ENCODE results near the gene PSD4.

Gene PSD4

DNA sequence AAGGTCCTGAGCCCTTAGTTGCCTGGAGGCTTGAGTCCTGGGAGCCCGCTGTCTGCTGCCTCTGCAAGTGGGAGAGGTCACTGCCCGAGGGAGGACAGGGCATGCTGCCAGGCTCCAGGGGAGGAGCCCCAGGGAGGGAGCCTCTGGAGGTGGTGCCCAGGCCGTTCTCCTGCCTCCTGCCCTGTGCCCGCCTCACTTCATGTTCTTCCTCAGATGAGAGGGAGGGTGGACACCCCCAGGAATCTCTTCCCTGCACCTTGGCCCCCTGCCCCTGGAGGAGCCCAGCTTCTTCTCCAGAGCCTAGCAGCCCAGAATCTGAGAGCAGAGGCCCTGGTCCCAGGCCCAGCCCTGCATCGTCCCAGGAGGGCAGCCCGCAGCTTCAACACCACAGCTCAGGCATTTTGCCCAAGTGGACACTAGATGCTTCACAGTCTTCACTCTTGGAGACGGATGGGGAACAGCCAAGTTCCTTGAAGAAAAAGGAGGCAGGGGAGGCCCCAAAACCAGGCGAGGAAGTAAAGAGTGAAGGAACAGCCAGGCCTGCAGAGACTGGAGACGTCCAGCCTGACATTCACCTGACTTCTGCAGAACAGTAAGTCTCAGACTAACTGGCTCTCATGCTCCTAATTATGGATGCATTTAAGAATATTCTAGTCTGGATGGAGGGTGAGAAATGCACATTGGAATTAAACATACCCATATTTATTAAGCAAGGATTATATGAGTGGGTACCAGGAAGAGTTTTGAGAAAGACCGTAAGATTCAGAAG lies 12.1 kb downstream of the PSD4 start:
- DNase-seq = no peak

- DNase-seq = no peak
These were observed 12.6 kb downstream of the PSD4 start for GRCh38 chr2:113186433-113186796.

GRCh38 chr2:113187771-113188170 lies 14.0 kb downstream of the PSD4 start:
- no peak for DNase-seq

DNA sequence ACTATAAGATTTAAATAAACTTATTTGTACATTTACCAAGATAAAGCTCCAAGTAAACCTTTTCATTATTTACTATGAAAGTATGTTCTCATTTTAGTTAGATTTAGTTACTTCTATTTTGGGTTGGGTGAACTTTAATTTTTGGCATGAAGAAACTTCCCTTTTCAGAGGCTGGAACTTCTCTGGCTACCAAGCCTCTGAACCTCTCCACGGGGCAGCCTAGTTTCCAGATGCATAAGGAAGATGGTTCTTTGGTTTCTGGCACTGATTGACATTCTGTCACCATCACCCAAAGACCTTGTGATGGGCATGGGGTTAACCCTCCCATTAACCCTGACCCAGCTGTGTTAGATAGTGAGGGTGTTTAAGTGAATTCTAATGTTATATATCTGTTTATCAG lies 17.1 kb downstream of the PSD4 start:
- DNase-seq = no peak

DNA sequence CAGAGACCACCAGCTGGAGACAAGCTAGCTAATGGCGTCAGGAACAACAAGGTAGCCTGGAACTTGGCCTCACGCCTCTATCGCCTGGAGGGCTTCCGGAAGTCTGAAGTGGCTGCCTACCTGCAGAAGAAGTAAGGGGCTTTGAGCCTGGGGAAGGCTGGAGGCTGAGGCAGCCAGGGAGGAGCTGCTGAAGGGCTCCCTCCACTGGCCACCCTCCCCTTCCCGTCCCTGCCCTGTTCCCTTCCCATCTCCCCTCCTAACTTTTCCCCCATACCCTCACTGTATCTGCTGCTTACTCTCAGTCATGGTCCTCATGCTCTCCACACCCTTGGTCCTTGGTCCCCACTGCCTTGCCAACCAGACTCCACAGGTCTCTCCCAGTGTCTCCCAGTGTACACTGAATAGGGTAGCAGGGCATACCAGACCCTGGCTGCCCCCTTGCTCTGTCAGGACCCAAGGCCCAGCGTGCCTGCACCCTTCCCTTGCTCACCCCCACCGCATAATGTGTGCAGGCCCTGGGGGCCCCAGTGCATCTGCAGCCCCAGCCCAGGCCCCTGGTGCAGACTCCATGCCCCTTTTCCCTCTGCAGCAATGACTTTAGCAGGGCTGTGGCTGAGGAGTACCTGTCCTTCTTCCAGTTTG lies 18.8 kb downstream of the PSD4 start:
- DNase-seq = no peak

GRCh38 chr2:113195923-113196501 lies 22.2 kb downstream of the PSD4 start:
- DNase-seq = no peak

- no peak for DNase-seq
These were observed 23.1 kb downstream of the PSD4 start for GRCh38 chr2:113196839-113197238.

DNA sequence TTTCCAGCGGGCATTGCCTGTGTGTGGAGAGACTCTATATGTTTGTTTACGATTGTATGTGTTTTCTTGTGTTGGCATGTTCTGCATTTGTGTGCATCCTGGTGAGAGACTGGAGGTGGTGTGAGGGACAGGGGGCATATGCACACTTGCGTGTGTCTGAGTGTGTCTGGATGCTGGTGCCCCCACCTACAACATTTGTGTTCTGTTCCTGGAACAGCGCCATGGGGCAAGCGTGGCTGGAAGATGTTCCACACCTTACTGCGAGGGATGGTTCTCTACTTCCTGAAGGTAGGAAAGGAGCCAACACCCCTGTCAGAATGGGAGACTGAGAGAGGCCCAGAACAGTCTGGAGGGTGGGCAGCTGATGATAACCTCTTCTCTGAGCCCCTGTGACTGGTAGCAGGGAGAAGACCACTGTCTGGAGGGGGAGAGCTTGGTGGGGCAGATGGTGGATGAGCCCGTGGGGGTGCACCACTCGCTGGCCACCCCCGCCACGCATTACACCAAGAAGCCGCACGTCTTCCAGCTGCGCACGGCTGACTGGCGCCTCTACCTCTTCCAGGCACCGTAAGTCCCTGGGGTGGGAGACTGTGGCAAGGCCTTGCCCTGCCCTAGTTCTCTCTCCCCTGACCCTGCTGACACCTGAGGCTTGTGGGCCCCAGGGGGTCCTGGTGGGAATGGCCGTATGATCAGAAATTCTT lies 23.7 kb downstream of the PSD4 start:
- no peak for DNase-seq

GRCh38 chr2:113198048-113198789 lies 24.4 kb downstream of the PSD4 start:
- DNase-seq = no peak

- DNase-seq = peak; percentile 6
These were observed 25.2 kb downstream of the PSD4 start for GRCh38 chr2:113198790-113199612.

GRCh38 chr2:113200236-113200635 lies 26.5 kb downstream of the PSD4 start:
- DNase-seq = no peak

DNA sequence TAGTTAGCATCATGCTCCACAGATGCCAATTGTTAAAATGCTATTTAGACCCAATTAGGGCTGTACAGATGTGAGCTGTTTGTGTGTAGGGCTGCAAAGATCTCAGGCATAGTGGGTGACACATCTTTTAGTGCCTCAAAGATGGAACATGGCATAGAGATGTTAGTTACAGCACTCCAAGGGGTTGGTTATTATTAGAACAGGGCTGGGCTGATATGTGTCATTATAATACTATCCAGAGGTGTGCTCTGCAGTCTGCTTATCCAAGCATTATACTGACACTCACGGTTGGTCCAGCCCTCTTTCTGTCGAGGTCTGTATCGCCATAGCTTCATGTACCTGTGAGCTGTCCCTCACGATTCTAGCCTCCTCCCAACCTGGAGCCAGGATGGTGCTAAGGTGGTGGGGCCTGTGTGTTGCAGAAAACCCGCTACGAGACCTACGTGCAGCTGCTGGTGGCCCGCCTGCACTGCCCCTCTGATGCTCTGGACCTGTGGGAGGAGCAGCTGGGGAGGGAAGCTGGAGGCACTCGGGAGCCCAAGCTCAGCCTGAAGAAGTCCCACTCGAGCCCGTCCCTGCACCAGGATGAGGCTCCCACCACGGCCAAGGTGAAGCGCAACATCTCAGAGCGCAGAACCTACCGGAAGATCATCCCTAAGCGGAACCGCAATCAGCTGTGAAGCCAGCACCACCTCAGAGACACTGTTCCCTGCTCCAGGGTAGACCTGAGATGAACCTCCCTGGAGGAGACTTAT lies 27.1 kb downstream of the PSD4 start:
- DNase-seq = no peak

GRCh38 chr2:113201496-113202304 lies 27.9 kb downstream of the PSD4 start:
- DNase-seq = no peak

GRCh38 chr2:113202305-113203216 lies 28.8 kb downstream of the PSD4 start:
- no peak for DNase-seq

DNA sequence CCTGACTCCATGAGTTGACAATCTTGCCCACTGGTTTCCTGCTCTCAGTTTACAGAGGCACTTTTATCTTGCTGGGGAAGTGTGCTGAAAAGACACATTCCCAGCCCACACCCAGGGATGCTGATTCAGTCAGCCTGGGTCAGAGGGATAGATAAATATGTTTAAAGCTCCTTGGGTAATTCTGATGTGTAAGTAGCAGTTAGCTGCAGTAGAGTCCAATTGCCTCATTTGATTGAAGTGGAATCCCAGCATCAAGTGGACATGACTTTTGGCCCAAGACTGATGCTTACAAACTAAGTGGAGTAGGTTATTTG lies 29.4 kb downstream of the PSD4 start:
- no peak for DNase-seq

DNA sequence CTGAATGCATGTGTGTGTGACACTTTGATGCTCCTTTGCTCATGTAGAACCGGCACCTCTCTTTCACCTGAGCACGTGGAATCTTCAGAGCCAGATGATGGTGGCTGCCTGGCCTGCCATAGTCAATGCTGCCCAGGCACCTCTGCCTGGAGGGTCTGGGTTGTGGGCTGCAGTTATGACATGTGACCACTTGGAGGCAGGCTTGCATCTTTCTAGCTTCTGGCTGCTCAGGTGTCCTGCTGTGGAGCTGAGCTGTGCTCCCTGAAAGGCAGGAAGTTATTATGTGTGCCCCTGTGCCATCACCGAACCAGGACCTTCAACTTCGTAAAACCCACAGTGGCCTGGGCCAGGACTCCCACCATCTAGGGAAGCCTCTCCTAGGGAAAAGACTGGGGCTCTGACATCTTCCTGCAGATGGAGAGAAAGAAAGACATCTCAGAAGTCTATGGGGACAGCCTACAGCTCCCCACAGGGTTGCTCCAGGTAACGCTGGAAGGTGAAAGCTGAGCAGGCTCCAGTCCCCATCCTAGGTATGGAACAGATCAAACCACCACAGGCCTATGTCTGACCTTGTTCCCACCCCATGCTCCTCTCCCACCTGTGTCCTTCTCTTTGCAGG lies 30.2 kb downstream of the PSD4 start:
- peak; percentile 16 for DNase-seq

GRCh38 chr2:113206251-113206650 lies 32.5 kb downstream of the PSD4 start:
- no peak for DNase-seq

- DNase-seq = no peak
These were observed 33.2 kb downstream of the PSD4 start for GRCh38 chr2:113207021-113207420.

DNA sequence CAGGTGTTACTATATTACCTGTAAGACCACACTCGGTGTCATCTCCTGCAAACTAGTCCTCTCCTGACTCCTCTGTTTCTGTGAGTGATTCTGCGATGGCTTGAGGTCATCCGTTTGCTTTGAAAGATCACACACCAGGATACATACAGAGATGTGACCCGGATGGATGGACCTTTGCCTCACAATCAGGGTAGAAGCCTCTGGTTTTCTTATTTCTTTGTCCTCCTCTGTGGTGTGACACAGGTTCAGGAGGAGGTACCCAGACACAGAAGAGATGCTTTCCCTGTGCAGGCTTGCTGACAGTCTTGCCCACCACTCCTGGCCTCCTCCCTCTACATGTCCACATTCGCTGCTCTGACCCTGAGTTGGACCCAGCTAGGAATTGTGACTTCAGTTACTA lies 34.6 kb downstream of the PSD4 start:
- no peak for DNase-seq

All from SHP77 treated with DMSO at 0.1 percent for 48 hours (cell line).